Measurements from ENCODE around the gene ZNF408. TPM values are rescaled to one million over a fixed set of nuclear protein-coding genes. Genes with fewer than 3 reads are reported as not detected.
A peak's percentile ranks its signal among the peaks of the same experiment; 100 is the strongest.

The ZNF408 gene
- 10 to 100 TPM in 1 of 4 donors, 1 to 10 TPM in 2, under 1 TPM in 1; 0.88 to 10.5 (median 8.0) TPM for total RNA-seq

DNA sequence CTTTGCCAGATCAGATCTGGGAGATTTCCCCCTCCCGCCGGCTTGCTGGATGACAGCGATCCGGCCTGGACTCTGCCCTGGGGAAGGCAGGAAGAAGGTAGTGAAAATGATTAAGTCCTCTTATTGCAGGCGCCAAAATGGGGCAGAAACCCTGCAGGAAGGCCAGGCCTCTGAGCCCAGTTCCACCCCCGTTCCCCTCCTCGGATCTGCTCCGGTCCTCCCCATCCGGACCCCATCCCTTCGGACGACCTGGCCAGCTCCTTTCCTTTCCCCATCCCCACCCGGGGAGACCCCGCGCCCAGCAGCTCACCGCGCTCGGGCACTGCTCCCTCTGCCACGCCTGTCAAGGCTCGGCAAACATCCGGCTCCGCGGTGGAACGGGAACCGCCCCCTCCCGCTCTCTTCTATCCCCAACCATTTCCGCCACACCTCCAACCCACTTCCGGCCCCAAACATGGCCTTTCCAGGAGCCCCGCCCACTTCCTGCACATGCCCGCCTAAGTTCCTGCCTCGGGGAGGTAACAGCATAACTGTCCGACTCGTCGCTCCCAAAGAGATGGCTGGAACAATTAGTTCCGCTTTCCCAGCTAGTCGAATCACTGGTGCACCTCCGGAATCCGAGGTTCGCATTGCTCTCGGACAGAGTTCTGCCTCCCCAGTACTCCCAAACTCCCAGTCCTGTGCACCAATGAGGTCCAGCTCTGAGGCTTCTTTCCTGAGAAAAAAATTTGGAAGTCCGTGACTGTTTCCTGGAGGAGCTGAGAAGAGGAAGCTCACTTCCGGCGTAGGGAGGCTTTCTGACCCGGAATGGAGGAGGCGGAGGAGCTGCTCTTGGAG is at the start of gene ZNF408, which contains the start of gene ARHGAP1:
Gene ZNF408 (plus strand): TSS at position 791 of the 837 bp plus-strand sequence. CDS start 17 bp downstream, at position 808.
Gene ARHGAP1 (minus strand): TSS at position 379 of the 837 bp plus-strand sequence. CDS start 4,512 bp downstream, outside the sequence.
- Histone ChIP-seq H3K9me3 (no peaks in the 10 kb centered on the region), H3K36me3 (no peaks in the 10 kb centered on the region), H3K27me3 (no peaks in the 10 kb centered on the region), H3K4me1 (peaks cover 24 to 31% of the 10 kb centered on the region in 2 donors), H3K27ac (peak within 1 kb of the TSS; percentile 89 to 96), H3K4me3 (peak within 1 kb of the TSS; percentile 82 to 92)
- intact Hi-C loops (cut with DNase I; ENCODE audit: low total_unique reads) = no loop called here
- TF ChIP-seq POLR2A (IDR thresholded peaks at IDR 0.05) = peak; percentile 74 to 80
- TF ChIP-seq, protein P1, sequence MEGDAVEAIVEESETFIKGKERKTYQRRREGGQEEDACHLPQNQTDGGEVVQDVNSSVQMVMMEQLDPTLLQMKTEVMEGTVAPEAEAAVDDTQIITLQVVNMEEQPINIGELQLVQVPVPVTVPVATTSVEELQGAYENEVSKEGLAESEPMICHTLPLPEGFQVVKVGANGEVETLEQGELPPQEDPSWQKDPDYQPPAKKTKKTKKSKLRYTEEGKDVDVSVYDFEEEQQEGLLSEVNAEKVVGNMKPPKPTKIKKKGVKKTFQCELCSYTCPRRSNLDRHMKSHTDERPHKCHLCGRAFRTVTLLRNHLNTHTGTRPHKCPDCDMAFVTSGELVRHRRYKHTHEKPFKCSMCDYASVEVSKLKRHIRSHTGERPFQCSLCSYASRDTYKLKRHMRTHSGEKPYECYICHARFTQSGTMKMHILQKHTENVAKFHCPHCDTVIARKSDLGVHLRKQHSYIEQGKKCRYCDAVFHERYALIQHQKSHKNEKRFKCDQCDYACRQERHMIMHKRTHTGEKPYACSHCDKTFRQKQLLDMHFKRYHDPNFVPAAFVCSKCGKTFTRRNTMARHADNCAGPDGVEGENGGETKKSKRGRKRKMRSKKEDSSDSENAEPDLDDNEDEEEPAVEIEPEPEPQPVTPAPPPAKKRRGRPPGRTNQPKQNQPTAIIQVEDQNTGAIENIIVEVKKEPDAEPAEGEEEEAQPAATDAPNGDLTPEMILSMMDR (IDR thresholded peaks at IDR 0.05) = peak in 1 of 4 experiments; percentile 5
- peak; percentile 99 for DNase-seq

GRCh38 chr11:46655631-46656030 is 45.2 kb upstream of the ZNF408 start:
- no peak for DNase-seq

DNA sequence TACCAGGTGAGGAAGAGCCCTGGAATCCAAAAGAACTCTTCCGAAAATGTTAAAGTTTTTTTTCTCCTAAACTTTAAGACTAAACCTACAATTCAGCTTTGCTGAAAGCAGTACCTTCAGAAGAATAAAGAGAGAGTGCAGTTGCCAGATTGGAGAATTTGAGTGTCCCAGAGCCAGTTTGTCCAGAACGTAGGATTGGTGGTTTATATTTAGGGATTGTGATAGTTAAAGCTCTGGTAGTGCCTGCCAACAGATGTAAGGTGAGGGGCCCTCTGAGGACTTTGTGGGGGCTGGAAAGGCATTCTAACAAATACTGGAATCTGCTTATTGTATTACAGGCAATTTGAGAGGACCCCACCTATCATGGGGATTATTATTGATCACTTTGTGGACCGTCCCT is 43.6 kb upstream of the ZNF408 start:
- no peak for DNase-seq
- H3K27ac ChIP-seq = no peak overlapping the region
- no peak overlapping the region for H3K4me3 ChIP-seq
- H3K36me3 ChIP-seq = no peaks in the 10 kb centered on the region
- intact Hi-C loops (cut with DNase I; ENCODE audit: low total_unique reads) = no loop called here
- no peak for TF ChIP-seq POLR2A (IDR thresholded peaks at IDR 0.05)
- TF ChIP-seq, protein P1 (IDR thresholded peaks at IDR 0.05) = no peak
- no peaks in the 10 kb centered on the region for H3K27me3 ChIP-seq
- H3K4me1 ChIP-seq = no peaks in the 10 kb centered on the region
- no peaks in the 10 kb centered on the region for H3K9me3 ChIP-seq

More at GRCh38 chr11:46655631-46656030, 45.2 kb upstream of the ZNF408 start:
- no peaks in the 10 kb centered on the region for H3K4me1 ChIP-seq
- intact Hi-C loops (cut with DNase I; ENCODE audit: low total_unique reads) = no loop called here
- no peak overlapping the region for H3K4me3 ChIP-seq
- H3K27ac ChIP-seq = no peak overlapping the region
- TF ChIP-seq, protein P1 (IDR thresholded peaks at IDR 0.05) = no peak
- no peak for TF ChIP-seq POLR2A (IDR thresholded peaks at IDR 0.05)
- H3K27me3 ChIP-seq = no peaks in the 10 kb centered on the region
- H3K9me3 ChIP-seq = no peaks in the 10 kb centered on the region
- H3K36me3 ChIP-seq = no peaks in the 10 kb centered on the region

- TF ChIP-seq, protein P1 (IDR thresholded peaks at IDR 0.05) = no peak
- no peak for TF ChIP-seq POLR2A (IDR thresholded peaks at IDR 0.05)
- H3K27me3 ChIP-seq = no peaks in the 10 kb centered on the region
- H3K4me1 ChIP-seq = no peaks in the 10 kb centered on the region
- intact Hi-C loops (cut with DNase I; ENCODE audit: low total_unique reads) = no loop called here
- no peak overlapping the region for H3K4me3 ChIP-seq
- H3K9me3 ChIP-seq = no peaks in the 10 kb centered on the region
- H3K27ac ChIP-seq = peak overlapping the region in 1 of 2 donors; percentile 25
- no peaks in the 10 kb centered on the region for H3K36me3 ChIP-seq
- peak; percentile 54 to 57 for DNase-seq
Measured at GRCh38 chr11:46658259-46658658, 42.6 kb upstream of the ZNF408 start.

DNA sequence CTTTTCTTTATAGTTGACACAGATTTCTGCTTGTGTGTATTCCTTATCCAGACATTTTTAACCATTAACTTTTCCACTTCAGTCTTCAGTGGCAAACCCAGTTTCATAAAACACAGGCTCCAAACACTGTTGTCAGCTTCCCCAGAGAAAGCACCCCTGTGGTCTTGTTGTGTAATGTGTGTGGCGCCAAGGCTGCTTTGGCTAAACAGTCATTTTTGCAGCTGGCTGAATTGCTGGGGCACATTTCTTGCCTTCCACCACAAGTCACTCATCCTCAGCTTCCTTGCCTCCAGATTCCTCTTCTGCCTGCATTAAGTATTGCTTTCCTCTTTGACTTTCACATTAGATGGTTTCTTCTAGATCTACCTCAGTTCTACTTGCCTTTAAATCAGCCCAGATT is 40.9 kb upstream of the ZNF408 start:
- Histone ChIP-seq H3K9me3 (no peaks in the 10 kb centered on the region), H3K4me1 (no peaks in the 10 kb centered on the region), H3K36me3 (no peaks in the 10 kb centered on the region), H3K4me3 (no peak overlapping the region), H3K27ac (no peak overlapping the region), H3K27me3 (no peaks in the 10 kb centered on the region)
- no peak for DNase-seq
- intact Hi-C loops (cut with DNase I; ENCODE audit: low total_unique reads) = no loop called here
- TF ChIP-seq, protein P1 (IDR thresholded peaks at IDR 0.05) = no peak
- TF ChIP-seq POLR2A (IDR thresholded peaks at IDR 0.05) = no peak
